RWPE1 (cell line): ENCODE results near the gene MAD2L1BP.

Source experiments
- CTCF ChIA-PET: fragments of 350-600 bp; sonication (Branson Sonifier 250); formaldehyde crosslinking; extraction: SDS; loops from one replicate; lab custom pipeline; 2021; lab: Yijun Ruan, JAX
- POLR2A ChIA-PET: fragments of 400-600 bp; formaldehyde crosslinking; extraction: SDS; loops from one replicate; lab custom pipeline; 2020; ENCODE audit warnings: antibody characterized with exemption; ENCODE audit not compliant: low non-redundant PET; lab: Yijun Ruan, JAX
- DNase-seq: peaks from one replicate; pipeline ENCODE4 v3.0.0; 2012; ENCODE audit warnings: low spot score
- H3K27ac ChIP-seq: fragments of 450-650 bp; 2 replicates; pipeline ENCODE4 v1.5.1; 2017
- CTCF ChIP-seq: fragments of 450-650 bp; conservative IDR thresholded peaks from 2 replicates; pipeline ENCODE4 v1.5.1; 2017; ENCODE audit warnings: low read depth, mild to moderate bottlenecking

The MAD2L1BP gene

GRCh38 chr6:43614396-43614730 is 21.3 kb upstream of the MAD2L1BP start:
- no peak overlapping the region for H3K27ac ChIP-seq
- ChIA-PET POLR2A (interaction anchor here (0.7 kb wide), 1 partner anchor 15 kb away, joined by 3 read pairs; the partner anchor contains the start of gene GTPBP2), CTCF (interaction anchor here (0.6 kb wide), 1 partner anchor 442 kb away, joined by 3 read pairs; no protein-coding TSS in a partner anchor)
- no peak for DNase-seq
- no peak for TF ChIP-seq CTCF

GRCh38 chr6:43616725-43617472 is 18.7 kb upstream of the MAD2L1BP start:
- ChIA-PET POLR2A (interaction anchor here (0.8 kb wide), 1 partner anchor 13 kb away, joined by 3 read pairs; the partner anchor contains the start of gene GTPBP2), CTCF (interaction anchor here (0.6 to 1.2 kb wide), 2 partner anchors 8 to 23 kb away, joined by 4 to 8 read pairs; no protein-coding TSS in a partner anchor)
- no peak for TF ChIP-seq CTCF
- H3K27ac ChIP-seq: peak overlapping the region; percentile 36
- no peak for DNase-seq

GRCh38 chr6:43621078-43621835 is 14.4 kb upstream of the MAD2L1BP start:
- peak overlapping the region; percentile 52 for H3K27ac ChIP-seq
- ChIA-PET POLR2A (no interaction called here), CTCF (interaction anchor here (0.7 to 2.3 kb wide), 2 partner anchors 13 to 131 kb away, joined by 3 to 9 read pairs; no protein-coding TSS in a partner anchor)
- DNase-seq: no peak
- TF ChIP-seq CTCF: no peak

- peak overlapping the region; percentile 52 for H3K27ac ChIP-seq
- CTCF ChIA-PET: interaction anchor here (2.3 kb wide), 1 partner anchor 14 kb away, joined by 9 read pairs; no protein-coding TSS in a partner anchor
- no peak for DNase-seq
- TF ChIP-seq CTCF: no peak
- POLR2A ChIA-PET: no interaction called here
These were observed 13.8 kb upstream of the MAD2L1BP start for GRCh38 chr6:43621836-43622180.

GRCh38 chr6:43622541-43622940 is 13.1 kb upstream of the MAD2L1BP start:
- peak overlapping the region; percentile 3 for H3K27ac ChIP-seq
- TF ChIP-seq CTCF: no peak
- no peak for DNase-seq
- CTCF ChIA-PET: no interaction called here
- POLR2A ChIA-PET: no interaction called here
